GM18499 (cell line): Measurements from ENCODE around the gene TRPM6.

ENCODE experiments used
- ATAC-seq: cut with Tn5 transposase; IDR thresholded peaks from one replicate; pipeline ENCODE4 v1.9.1; 2021; ENCODE audit warnings: moderate number of reproducible peaks; ENCODE audit not compliant: insufficient read depth, unreplicated experiment

TRPM6 gene

DNA sequence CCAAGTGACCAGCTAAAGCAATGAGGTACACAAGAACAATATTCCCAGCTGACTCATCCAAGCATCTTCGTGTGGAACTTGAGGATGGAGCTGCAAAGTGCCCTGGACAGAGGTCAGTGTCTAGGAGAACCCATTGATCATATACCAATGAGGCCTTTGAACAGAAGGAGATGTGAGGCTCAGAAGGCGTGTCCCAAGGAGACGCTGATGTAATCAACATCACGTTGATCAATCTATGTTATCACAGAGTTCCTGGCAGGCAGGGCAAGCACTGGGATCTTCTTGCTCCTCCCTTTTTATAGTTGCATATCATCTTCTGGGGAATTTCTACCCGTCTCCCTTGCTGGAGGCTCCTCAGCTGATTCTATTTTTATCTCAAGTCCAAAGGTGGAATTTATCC lies 163.4 kb downstream of the TRPM6 start:
- ATAC-seq = no peak

DNA sequence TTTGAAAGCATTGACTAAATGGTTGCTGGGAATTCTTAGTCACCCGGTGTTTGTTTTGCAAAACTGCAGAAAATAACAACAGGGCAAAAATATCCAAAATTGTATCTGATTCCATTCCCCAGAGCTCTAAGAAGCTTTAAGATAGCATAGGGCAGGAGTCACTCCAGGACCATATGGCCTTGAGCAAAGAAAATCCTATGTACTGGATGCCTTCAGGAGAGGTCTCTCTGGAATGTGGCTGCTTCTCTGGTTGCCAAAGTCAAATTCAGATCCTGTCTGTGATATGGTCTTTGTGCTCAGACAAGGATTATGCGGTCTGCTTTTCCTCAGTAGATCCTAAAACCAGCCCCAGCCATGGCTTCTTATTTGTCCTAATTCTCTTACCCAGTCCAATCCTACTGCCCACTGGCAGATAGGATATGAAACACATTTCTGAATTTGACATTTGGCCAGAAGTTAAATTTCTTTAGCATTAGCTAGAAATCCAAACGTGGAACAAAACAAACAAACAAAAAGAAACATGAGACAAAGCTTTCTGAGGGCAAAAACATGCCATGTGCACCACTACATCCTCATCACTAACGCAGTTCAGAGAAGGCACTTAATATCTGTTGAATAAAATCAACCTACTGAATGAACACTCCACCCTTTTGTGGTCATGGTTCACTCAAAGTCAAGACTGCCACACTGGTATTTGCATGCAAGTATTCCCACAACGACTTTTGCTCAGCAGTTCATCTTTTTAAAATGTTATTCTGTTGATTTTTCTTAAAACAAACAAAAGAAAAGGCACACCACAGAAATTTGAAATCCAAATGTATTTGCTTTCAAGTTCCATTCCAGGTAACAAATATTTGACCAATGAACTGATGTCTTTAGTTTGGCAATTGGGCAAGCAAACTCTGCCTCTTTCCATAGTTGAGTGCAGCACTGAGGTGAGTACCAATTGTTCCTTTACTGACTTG lies 165.7 kb downstream of the TRPM6 start:
- no peak for ATAC-seq

DNA sequence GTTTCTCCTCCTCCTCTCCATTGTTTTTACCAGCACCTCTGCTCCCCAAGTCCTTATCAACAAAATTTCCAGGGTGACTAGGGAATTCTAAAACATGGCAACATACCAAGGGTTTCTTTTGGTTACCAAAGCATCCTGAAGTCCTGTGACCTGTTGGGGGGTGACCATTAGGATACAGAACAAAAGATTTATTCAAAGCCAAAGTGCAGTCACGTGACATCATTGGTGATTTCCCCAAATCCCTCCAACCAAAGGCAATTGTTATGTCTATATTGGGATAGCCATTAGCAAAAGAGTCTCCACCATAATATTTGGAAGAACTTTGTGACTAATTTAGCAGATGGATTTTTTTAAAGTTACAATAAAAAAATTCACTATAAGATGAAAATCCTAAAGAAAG lies 168.4 kb downstream of the TRPM6 start:
- no peak for ATAC-seq

DNA sequence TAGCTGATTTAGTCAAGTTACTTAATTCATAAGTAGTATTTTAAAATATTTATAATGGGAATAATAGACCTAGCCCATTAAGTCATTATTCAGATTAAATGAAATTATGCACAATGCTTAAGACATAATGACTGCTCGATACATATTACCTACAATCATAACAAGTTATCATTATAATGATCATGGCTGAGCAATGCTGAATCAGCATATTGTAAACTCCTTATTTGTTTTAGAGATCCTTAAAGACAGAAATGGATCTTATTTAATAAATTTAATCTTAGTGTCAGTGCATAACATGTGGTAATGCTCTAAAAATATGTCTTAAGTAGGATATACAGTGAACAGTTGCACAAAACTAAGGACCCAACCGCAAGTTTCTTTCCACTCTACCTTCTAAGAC lies 169.0 kb downstream of the TRPM6 start:
- ATAC-seq = no peak

DNA sequence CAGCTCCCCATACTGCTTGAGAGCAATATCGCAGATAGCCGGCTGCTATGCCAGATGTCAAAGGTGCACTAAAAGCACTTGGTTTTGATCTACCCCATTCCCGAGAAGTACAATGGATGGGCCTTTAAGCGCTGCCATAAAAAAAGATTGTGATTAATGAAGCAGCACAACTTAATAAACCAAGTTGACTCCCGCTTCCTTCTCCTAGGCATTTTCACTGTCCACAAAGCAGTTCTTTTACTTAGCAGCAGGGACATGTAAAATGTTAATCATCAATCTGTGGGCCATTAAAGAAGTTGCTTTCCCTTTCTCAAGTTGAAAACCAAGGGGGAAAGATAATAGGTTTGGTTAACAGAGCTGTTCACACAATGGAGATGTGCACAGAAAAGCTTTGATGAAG lies 176.4 kb downstream of the TRPM6 start:
- ATAC-seq = no peak

DNA sequence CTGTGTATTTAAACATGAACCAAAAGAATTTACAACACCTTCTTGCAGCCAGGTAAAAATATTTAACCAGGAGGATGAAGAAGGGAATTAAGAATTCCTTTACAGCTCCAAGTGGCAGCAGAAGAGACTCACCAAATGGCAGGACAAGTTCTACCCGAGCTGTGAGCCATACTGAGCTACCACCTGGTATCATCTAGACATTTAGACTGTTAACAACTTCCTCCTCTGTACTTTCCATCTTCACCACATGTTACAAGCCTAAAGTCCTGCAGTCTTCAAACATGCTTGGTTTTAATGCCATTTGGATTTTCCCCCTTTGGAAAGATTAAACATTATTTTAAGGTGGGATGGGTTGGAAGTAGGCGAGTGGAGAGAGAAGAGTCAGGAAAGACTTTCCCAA lies 190.2 kb downstream of the TRPM6 start:
- ATAC-seq = no peak

GRCh38 chr9:74696520-74696919 lies 191.2 kb downstream of the TRPM6 start:
- ATAC-seq = no peak

DNA sequence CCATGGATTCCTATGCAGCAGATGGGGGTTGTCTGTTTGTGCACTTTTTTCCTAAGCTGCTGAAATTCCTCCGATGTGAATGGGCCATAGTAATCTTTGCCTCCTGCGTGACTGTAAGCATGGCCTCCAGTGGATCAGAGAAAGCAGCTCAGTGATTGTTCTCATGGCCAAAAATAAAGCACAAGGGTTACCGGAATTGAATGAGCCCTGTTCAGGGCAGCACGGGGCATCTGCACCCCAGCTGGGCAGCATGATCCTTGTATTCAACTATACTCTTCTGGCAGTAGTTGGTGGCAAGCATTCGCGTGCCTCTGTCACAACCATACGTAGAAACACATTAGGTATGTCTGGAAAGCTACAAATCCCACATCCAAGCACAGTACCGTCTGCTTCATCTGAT lies 196.7 kb downstream of the TRPM6 start:
- ATAC-seq = no peak

- ATAC-seq = no peak
These were observed 204.4 kb downstream of the TRPM6 start for GRCh38 chr9:74683322-74683721.

GRCh38 chr9:74681906-74682305 lies 205.8 kb downstream of the TRPM6 start:
- ATAC-seq = no peak

DNA sequence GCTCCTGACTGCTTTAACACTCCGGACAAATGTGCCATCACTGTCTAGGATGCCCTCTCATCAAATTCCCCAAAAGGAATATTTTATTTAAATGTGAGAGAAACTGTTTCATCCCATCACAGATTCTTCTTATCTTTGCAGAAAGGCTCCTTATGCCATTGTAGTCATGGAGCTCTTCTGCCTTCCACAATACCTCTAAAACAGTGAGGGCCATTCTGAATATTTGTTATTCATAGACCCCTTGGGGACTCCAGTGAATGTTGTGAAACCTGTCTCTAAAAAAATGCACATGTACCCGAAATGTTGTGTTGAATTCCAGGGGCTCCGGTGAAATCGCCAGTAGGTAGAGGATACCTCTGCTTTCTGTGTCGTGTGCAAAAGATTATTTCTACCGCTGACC lies 213.6 kb downstream of the TRPM6 start:
- no peak for ATAC-seq
